Hematopoietic multipotent progenitor cell treated with erythropoietin and hydrocortisone succinate and interleukin-3 and kit ligand, for 6 days (in vitro differentiated cells): ENCODE data around the gene ALPK1.
"Not testable (repeated sequence)": the region's sequence is repeated elsewhere in the genome, so short reads cannot be mapped to it uniquely, and the experiment has no call there.

Experiments used
- DNase-seq: peaks from one replicate; pipeline ENCODE4 v3.0.0-alpha.2; 2015

ALPK1 gene

GRCh38 chr4:112473985-112474384 lies 176.8 kb downstream of the ALPK1 start:
- DNase-seq: no peak

GRCh38 chr4:112485930-112486329 lies 188.8 kb downstream of the ALPK1 start:
- no peak for DNase-seq

- not testable (repeated sequence) for DNase-seq
These were observed 193.6 kb downstream of the ALPK1 start for GRCh38 chr4:112490808-112491207.
